Superior temporal gyrus (tissue), 1 donor: ENCODE measurements around the gene SETX.

Experiments used
- DNase-seq: peaks from one replicate; pipeline ENCODE4 v3.0.0-alpha.2; 2016; ENCODE audit errors: extremely low spot score

Gene SETX

DNA sequence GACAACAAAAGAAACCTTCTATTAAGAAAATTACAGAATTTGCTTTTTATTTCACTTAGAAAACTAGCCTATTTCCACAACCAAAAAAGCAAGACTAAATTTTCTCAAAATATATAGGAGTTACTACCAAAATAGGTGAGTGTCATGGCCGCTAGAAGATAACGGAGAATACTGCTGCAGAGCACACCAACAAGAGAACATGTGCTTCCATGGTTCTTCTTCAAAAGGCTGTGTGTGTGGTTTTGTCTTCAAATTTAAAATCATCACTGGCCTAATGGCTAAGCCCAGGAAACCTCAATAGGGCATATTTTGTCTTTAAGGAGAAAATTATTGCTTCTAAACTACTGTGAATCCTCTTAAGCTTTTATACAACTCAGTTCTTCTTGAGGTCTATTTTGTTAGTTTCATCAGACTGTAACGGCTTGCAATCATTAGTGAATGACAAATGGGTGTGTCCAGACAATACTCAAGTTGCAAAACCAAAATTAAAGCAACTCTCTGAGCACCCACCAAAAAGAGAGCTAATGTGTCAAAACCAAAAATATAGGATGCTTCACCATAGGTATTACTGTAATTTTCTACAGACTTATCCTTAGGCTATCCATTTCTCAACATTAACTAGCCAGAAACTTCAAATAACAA, 3.3 kb downstream of the SETX start:
- DNase-seq = no peak

DNA sequence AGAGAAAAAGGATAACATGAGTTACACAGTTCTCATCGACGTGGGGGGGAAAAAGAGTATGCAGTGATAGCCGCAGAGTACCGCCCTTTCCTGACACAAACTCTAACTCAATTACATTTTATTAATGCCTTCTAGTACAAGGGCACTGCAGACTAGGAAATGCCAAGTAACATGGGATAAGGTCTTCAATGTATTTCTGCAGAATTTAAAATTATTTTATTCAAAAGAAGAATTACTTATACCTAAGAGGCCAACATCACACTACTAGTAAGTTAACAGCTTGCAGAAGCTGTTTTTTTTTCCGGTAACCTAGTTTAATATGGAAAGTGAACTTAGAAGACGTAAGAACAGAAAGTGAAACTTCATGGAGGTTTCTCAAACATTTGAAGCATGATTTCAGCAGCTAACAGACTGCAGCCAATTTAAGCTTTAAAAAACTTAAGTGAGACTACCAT, 3.9 kb downstream of the SETX start:
- DNase-seq = no peak

DNA sequence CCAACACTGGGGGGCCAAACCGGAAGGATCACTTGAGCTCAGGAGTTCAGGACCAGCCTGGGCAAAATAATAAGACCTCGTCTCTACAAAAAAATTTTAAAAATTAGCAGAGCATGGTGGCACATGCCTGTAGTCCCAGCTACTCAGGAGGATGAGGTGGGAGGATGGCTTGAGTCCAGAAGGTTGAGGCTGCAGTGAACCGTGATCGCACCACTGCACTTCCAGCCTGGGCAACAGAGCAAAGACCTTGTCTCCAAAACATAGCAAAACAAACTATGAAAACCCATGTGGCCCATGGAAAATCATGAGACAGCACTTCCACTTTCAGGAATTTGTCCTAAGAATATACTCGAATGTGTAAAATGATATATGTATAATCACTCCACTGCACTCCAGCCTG, 6.1 kb downstream of the SETX start:
- no peak for DNase-seq

DNA sequence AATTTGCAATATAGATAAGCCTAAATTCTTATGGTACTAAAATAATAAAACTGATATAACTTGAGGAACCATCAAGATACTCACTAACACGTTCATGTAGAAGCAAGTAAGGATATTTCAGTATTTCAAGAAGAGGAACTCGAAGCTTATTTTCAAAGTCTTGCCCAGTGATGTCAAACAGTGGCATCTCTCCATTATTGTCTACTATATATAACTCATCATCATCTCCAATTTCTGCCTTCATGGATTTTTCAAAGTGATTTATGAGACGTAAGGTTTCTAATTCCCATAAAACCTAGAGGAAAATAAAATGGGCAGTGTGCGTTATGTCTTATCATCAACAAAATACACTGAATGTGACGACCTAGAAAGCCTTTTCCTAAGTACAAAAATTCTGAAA, 8.6 kb downstream of the SETX start:
- no peak for DNase-seq

- peak; percentile 83 for DNase-seq
Measured at GRCh38 chr9:132341177-132341840, 13.5 kb downstream of the SETX start.

GRCh38 chr9:132334364-132334763, 20.4 kb downstream of the SETX start:
- no peak for DNase-seq

DNA sequence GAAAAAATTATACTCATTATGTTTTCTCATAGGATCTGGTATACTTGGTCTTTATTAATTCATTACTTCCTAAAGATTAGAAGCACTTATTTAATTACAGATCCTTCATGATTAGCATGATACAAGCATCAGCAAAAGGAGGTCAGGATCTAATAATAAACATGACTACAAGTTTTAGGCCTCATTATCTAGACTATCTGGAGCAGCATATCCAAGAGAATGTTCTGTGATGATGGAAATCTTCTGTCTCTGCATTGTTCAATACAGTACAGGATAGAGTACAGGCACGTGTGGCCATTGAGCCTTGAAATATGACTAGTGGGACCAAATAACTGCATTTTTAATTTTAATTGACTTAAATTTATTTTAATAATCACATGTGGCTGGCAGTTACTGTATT, 21.2 kb downstream of the SETX start:
- no peak for DNase-seq

GRCh38 chr9:132328580-132328979, 26.2 kb downstream of the SETX start:
- no peak for DNase-seq

DNA sequence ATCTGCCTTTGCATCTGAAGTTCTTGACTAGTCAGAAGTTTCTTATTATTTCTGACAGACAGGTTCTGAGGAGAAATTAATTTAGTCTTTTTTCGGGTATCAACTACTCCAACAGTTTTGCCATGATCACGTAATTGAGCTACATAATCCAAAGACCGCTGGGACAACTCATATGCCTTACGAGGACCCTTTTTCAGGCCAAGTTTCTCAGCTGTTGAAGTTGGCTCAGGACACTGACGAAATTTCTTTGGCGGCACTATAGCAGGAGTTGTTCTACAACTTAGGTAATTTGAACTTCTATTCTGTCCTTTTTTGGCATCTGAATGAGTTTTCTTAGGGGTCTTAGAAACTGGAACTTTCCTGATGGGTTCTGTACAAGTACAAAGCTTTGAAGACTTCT, 27.2 kb downstream of the SETX start:
- no peak for DNase-seq

DNA sequence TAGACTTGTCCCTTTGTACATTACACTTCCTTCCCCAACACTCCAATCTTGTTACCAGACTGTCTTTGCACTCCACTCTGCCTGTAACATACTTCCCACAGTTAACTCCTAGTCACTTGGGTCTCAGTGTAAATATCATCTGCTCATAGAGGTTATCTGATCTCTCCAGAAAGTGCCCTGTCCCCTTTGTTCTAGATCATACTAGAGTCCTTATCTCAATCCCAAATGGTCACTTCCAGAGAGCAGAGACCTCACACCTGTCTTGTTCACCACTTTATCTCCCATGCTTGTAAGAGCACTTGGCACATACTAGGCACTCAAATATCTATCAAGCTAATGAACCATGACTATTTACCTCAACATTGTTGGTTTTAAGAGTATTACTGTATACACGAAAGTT, 30.4 kb downstream of the SETX start:
- no peak for DNase-seq

DNA sequence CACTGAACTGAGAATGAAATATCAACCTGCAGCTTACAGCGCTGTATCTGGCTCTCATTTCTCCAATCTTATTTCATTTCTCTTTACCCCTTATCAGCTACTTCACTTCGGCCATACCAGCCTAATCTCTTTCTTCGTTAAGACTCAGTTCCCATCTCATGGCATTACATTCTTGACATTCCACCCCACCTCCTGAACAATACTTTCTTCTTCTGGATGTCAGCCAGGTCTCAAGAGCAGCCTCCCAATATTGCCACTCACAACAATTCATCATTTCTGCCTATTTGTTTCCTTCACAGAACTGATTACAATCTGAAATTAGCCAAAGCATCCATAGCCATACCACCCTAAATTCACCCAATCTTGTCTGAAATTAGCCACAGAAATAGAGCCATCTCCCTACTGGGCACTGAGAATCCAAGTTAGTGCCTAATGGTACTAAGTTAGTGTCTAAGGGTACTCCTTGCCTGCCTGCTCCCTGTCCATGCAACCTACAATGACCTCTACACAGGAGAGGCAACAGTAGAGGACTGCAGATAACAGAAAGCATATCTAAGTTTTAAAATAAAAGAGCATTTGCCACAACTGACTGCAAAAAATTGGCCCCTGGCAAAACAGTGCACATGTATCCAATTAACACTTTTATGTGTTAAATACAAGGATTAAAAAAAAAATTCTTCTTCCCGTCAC, 35.2 kb downstream of the SETX start:
- no peak for DNase-seq

DNA sequence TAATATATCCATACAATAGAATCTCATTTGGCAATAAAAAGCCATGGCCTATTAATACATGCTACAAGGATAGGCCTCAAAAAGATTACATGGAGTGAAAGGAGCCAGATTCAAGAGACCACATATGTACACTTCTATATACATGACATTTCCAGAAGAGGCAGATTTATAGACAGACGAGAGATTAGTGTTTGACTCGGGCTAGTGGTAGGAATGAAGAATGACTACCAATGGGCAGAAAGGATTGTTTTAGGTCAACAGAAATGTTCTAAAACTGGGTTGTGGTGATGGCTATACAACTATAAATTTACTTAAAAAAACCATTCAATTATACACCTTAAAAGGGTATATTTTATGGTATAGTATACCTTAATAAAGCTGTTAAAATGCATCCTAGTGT, 41.9 kb downstream of the SETX start:
- DNase-seq = no peak

DNA sequence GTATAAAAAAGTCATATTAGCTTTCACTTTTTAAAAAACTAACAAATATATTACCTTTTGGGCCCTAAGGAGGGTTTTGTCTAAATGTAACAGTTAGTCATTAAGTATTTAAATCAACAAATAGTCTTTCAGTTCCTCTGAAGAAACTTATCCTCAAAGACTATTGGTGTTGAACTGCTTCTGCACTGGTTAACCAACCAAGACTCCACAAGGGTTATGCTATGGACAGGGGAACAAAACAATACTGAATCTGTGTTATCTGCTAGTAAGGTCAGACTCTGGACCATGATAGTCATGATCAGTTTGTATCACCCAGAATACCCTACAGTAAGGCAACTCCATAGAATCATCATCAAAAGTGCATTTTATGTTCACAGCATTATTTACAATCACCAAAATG, 42.4 kb downstream of the SETX start:
- DNase-seq = no peak

DNA sequence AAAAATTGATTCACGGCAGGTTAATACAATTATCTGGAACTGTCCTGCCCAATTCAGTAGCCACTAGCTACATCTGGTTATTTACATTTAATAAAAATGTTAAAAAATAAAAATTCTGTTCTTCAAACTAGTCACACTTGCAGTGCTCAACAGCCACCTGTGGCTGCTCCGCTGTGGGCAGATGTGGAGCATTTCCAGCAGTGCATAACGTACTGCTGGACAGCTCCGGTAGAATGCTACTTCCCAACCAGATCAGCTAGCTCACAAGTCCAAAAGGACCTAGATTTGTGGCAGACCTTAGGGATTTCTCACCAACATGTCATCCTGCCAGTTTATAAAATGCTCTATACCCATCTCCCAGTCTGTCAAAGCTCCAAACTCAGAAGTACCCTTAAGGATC, 42.8 kb downstream of the SETX start:
- DNase-seq = no peak

DNA sequence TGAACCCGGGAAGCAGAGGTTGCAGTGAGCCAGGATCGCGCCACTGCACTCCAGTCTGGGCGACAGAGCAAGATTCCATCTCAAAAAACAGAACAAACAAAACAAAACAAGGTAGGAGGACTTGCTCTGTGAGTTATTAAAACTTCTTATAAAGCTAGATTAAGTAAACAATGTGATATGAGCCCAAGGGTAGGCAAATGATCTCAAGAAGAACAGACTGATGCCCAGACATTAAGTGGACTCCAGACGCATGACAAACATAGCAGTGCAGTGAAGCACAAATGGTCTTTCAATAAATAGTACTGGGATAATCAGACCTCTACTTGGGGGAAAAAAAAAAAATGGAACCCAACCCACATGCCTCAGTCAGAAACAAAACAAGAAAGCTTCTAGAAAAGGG, 45.7 kb downstream of the SETX start:
- no peak for DNase-seq

DNA sequence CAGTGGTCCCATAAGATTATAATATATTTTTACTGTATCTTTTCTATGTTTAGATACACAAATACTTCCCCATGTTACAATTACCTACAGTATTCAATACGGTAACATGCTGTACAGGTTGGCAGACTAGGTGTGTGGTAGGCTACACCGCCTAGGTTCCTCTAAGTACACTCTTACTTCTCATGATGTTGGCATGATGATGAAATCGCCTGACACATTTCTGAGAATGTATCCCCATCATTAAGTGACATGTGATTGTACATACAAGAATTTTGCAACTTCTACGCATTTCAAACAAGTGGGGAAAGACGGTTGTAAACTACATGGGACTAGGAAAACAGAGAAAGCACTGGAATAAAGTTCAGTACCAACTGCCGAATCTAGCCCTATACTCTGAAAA, 53.3 kb downstream of the SETX start:
- no peak for DNase-seq

GRCh38 chr9:132299221-132299620, 55.6 kb downstream of the SETX start:
- no peak for DNase-seq

- DNase-seq = no peak
Measured at GRCh38 chr9:132295181-132295580, 59.6 kb downstream of the SETX start.

- DNase-seq = no peak
Measured at GRCh38 chr9:132293145-132293721, 61.6 kb downstream of the SETX start.

DNA sequence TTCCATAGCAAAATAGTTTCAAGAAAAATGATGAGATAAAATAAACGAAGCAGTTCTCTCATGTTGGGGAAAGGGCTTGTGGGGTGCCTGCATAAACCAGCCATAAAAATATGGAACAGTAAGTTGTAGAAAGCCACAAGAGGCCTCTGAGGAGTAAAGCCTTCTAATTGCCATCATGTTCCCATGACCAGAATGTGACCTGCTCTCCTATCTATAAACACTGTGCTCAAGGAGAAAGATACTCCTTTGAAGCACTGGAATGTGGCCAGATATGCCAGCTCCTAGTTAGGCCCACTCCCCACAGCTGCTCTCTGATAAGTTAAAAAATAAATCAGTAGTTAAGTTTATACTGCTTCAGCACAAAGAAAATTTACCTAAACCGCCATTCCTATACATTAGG, 65.8 kb downstream of the SETX start:
- no peak for DNase-seq

DNA sequence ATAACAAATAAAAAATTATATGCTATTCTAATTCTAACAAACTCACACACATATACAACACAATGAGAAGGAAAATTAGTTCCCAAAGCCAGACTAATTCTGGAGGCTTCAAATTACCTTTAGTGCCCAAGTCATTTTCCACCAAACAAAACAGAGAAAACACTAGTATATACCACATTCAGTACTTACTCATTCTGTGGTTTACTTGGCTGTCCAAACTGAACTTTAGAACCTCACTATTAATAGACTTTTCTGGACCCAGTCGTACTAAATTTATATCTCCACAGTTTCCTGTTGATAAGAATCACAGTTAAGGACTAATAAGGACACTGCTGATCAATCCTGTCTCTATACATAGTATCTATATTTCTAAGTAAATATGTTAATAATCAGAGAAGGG, 66.4 kb downstream of the SETX start:
- DNase-seq = no peak

DNA sequence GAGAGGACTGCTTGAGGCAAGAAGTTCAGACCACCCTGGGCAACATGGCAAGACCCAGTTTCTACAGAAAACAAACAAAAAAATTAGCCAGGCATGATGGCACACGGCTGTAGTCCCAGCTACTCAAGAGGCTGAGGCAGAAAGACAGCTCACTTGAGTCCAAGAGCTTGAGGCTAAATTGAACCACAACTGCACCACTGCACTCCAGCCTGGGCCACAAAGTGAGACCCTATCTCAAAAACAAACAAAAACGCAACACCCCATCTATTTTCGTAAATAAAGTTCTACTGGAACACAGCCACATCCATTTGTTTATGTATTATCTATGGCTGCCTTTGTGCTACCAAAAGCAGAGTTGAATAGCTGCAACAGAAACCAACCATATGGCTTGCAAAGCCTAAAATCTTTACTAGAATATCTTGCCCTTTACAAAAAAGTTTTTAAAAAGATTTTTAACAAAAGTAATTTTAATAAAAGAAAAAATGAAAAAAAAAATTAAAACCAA, 67.5 kb downstream of the SETX start:
- no peak for DNase-seq

DNA sequence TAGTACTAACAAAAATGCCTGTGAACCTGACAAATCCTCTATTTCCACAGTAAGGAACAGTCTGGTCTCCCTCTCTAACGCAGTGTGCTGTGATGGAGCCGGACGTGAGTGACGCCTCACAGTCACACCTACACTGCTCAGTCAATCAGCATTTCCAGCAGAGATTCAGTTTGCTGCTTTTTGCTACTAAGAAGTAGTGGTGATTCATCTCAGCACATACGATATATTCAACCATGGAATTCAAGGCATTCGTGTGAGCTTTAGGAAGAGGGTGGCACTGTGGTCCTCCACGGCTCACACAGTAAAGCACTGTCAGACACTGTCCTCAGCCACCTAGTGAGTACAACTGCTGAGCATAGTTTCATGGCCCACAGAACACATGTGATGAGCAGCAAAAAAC, 70.9 kb downstream of the SETX start:
- peak; percentile 33 for DNase-seq
